HS-27A (cell line): ENCODE results near the gene LRRFIP2.
"Not testable (repeated sequence)": the region's sequence is repeated elsewhere in the genome, so short reads cannot be mapped to it uniquely, and the experiment has no call there.

Experiments
- DNase-seq: peaks from one replicate; pipeline ENCODE4 v3.0.0-alpha.2; 2012; ENCODE audit warnings: low read depth, missing footprints

Gene LRRFIP2

GRCh38 chr3:37144806-37145205, 29.6 kb downstream of the LRRFIP2 start:
- DNase-seq, result no peak

GRCh38 chr3:37143821-37144220, 30.6 kb downstream of the LRRFIP2 start:
- no peak for DNase-seq

GRCh38 chr3:37141676-37142075, 32.7 kb downstream of the LRRFIP2 start:
- DNase-seq, result no peak

DNA sequence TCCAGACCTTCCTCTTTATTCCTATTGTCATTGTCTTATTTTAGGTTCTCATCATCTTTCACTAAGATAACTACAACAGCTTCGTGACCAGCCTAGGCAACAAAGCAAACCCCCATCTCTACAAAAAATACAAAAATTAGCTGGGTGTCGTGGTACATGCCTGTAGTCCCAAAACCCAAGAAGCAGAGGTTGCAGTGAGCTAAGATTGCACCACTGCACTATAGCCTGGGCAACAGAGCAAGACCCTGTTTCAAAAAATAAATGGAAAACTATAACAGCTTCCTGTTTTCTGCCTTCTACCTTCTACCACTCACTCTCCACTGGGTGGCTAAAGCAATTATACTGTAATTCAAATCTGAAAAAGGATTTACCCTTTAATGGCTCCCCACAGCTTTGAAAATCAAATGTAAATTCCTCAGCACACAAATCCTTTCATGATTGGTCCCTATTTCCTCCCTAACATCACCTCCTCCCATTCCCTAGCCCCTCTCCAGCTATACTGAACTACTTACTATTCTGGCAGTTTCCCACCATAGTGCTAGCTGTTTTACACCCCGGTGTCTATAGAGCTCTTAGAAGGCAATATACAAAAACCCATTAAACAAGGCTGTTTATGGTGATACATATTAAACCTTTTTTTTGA, 33.4 kb downstream of the LRRFIP2 start:
- DNase-seq, result no peak

- DNase-seq, result no peak
These were observed 34.8 kb downstream of the LRRFIP2 start for GRCh38 chr3:37139567-37140052.

DNA sequence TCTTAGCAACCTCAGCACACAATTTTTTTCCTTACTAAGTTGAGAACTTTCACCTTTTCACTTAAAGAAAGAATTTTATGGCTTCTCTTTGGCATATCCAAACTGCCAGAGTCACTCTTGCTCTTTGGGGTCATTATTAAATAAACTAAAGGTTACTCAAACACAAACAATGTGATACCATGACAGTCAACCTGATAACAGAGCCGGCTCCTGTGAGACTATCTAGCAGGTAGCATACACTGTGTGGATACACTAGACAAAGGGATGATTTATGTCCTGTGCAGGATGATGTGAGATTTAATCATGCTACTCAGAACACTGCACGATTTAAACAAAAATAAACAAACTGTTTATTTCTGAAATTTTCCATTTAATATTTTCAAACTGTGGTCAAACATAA, 35.6 kb downstream of the LRRFIP2 start:
- DNase-seq, result no peak

GRCh38 chr3:37137516-37137915, 36.9 kb downstream of the LRRFIP2 start:
- no peak for DNase-seq

DNA sequence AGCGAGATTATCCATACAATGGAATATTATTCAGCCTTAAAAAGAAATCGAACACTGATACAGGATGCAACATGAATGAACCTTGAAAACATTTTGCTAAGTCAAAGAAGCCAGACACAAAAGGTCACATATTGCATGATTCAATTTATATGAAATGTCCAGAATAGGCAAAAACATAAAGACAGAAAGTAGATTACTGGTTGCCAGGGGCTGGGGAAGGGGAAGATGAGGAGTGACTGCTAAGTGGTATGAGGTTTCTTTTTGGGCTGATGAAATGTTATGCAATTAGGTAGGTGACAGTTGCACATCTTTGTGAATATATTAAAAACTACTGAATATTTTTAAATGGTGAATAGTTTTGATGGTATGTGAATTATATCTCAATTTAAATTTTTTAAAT, 38.3 kb downstream of the LRRFIP2 start:
- no peak for DNase-seq

DNA sequence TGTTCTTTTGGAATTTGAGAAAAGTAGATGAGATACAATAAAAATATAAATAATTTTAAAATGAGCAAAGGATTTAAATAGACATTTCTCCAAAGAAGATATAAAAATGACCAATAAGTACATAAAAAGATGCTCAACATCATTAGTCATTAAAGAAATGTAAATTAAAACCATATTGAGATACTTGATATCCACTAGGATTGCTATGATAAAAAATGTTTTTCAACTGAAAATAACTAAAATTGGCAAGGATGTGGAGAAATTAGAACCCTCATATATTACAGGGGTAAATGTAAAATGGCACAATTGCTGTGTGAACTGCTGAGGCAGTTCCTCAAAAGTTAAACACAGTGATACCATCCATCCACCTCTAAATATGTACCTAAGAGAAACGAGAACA, 38.8 kb downstream of the LRRFIP2 start:
- no peak for DNase-seq

DNA sequence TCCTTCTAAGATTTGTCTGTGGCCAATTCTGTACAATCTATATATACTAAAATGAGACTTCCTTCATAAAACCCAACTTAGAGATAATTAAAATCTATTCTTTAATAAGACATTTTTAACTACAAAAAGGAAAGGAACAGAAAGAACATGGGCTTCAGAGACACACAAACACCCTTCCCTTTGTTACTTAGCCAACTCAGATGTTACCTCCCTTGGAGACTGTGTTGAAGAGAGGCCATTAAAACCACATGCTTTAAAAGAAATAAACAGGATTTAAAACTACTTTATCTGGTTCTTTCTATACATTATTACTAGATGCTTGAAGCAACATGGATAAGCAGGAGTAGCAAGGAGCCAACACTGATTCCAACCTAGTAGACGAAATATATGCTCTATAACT, 42.0 kb downstream of the LRRFIP2 start:
- DNase-seq, result no peak

DNA sequence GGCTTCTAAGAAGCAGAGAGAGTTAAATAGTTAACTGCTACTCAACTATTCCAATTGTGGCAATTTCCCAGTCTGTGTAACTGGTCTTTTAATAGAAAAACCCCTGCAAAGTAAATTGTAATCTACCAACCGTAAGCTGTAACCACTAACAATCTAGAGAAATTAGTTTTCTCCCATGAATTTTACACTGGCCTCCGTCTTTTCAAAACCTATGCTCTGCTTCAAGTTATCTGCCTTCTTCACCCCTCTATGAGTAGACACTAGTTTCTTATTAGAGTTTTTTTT, 42.6 kb downstream of the LRRFIP2 start:
- no peak for DNase-seq

DNA sequence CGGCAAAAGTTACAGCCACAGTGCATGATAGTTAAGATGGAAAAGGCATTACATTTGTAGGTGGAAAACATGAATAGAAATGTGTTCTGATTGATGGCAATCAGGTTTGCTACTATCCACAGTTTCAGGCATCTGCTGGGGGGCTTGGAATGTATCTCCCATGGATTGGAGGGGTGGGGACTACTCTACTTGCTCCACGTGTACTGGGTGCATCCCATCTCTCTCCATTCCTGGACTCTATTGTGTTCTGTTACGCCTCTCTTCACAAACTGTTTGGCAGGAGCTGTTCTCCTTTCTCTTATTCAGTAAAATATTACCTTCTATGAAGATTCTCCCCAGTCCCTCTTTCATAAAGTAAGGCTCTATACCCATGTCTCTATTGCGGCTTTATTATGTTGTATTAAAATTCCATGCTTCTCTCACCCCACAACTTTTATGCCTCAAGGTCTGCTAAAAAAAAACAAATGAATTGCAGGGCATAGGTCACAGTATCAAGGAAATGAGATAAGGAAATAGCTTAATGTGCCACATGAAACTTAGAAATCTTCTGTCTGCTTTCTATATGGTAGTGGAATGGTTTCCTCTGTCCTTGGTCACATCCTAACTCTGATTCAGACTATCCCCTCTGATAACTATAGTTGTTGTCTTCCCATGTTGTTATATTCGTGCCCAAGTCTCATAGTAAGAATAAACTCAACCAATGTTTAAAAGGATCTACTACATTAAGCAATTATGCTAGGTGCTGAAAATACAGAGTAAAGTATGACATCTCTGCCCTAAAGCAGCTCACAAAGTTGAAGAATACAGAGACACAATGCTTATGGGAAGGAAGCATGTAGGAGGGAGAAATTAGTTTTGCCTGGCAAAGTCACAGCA, 43.2 kb downstream of the LRRFIP2 start:
- DNase-seq, result no peak

GRCh38 chr3:37130448-37130847, 43.9 kb downstream of the LRRFIP2 start:
- no peak for DNase-seq

GRCh38 chr3:37129871-37130270, 44.5 kb downstream of the LRRFIP2 start:
- DNase-seq, result no peak

DNA sequence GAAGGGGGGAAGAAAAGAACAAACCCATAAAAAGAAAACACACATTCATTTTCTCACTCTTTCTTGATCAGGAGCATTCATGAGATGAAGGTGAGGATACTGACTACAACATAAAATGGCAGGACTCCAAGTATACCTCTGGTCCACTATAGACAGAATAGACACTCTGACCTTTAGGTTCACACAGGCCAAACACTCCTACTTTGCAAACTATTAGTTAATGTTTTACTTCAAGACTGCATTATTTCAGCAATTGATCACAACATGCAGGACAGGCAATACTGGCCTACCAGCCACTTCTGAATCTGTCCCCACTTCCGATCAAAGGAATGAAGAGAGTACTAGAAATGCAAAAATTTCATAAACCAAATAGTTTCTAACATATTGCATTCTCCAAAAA, 47.0 kb downstream of the LRRFIP2 start:
- DNase-seq, result no peak

DNA sequence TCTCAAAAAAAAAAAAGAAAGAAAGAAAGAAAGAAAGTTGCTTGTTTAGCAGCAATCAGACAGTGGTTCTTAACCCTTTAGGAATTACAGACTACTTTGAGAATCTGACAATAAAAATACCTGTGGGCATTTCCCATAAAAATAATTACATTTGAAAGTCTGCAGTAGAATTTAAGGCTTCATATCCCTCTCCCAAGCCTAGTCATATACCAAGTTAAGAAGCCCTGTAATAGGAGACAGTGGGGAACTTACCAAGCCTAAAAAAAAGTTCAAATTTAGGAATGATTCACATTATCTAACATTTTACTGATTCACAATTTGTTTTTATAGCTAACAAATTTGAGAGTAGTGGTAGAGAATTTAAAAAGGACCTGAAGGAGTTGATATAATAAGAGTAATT, 47.5 kb downstream of the LRRFIP2 start:
- no peak for DNase-seq

DNA sequence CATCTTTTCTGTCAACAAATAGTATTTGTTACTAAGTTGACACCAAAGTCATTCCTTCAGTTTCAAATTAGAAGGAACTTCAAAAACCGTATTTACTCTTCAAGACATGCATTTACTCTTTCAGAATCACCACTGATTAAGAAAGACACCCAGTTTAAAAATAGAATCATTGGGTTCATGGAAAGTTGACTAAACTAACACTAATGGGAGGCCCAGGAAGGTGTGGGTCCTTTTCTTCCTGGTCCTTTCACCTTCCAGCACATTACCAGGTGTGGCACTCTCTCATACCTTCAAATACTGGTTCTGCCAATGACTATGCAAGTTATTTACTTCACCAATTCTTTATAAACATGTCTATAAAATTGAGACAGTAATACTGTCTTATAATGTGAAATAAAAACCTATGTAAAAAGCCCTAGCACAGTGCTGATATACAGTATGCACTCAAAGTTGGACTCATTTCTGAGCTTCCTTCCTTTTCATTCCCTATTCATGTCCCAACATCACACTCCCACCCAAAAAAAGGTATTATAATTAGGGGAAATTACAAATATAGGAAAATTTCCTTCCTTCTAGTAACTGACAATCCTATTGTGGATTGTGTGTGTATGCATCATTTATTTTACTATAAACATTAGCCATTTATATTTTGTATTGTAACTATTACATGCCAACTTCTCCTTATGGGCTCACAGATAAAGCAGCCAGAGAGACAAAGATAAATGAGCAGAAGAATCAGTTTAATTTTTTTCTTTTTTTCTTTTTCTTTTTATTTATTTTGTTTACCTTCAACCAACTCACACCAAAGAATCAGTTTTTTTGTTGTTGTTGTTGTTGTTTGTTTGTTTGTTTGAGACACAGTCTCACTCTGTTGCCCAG, 48.9 kb downstream of the LRRFIP2 start:
- DNase-seq, result no peak

GRCh38 chr3:37124435-37124834, 49.9 kb downstream of the LRRFIP2 start:
- DNase-seq, result no peak

- no peak for DNase-seq
These were observed 51.1 kb downstream of the LRRFIP2 start for GRCh38 chr3:37123292-37123691.

DNA sequence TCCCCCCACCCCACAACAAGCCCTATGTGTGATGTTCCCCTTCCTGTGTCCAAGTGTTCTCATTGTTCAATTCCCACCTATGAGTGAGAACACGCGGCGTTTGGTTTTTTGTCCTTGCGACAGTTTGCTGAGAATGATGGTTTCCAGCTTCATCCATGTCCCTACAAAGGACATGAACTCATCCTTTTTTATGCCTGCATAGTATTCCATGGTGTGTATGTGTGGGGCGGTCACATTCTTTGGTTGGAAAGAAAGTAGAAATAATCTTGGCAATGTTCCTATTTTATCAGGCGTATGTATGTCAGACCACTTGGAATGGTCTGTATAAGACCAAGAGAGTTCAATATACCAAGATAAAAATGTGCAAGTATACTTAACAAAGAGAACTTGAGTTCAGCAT, 52.3 kb downstream of the LRRFIP2 start:
- DNase-seq, result not testable (repeated sequence)

GRCh38 chr3:37118163-37118562, 56.2 kb downstream of the LRRFIP2 start:
- DNase-seq, result no peak

DNA sequence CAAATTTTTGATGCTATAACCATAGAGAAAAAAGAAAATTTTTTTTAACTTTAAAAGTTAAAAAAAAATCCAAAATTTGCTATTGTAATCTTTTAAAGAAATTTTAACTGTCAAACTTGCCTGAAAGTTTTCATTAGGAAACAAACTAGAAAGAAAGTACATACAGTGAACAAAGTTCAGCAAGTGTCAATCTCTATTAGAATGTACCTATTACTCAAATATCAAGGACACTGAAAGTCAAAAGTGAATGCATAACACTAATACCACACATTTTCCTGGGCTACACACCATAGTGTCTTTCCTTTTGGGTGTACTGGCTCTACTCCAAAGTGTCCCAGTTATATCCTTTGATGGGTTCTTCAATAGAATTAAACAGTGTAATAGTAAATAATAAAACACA, 56.8 kb downstream of the LRRFIP2 start:
- no peak for DNase-seq

DNA sequence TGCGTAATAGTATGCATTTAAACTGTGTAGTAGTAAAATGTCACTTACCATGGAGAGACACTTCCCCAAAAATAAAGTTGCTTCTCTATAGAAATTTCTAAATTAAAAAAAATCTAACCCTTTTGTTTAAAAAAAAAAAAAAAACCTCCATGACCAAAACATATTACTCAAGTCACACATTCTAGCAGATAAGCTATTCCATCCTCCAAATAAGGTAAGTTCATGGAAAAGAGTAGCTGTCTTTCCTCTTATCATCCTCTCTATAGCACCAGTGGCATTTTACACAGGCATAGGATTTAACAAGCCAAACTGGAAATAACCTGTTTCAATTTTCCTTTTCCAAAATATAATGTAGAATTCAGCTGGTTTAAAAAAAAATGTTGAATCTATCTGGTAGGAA, 57.4 kb downstream of the LRRFIP2 start:
- no peak for DNase-seq
